ENCODE measurements around the gene CCL4L2.
"Not testable (repeated sequence)": the region's sequence is repeated elsewhere in the genome, so short reads cannot be mapped to it uniquely, and the experiment has no call there.

The CCL4L2 gene

GRCh38 chr17:36198831-36199465 lies 11.9 kb upstream of the CCL4L2 start:
- Histone ChIP-seq H3K36me3 (ENCODE audit: control insufficient read depth in 1 of 2, insufficient read depth in 2 of 2, low read length in 2 of 2) (no peaks in the 10 kb centered on the region), H3K9me3 (ENCODE audit: control insufficient read depth in 1 of 2, low read length in 2 of 2) (no peaks in the 10 kb centered on the region), H3K4me3 (ENCODE audit: low read depth in 1 of 2, low read length in 2 of 2) (no peak overlapping the region), H3K27ac (ENCODE audit: low read length) (no peak overlapping the region), H3K4me1 (ENCODE audit: control insufficient read depth in 1 of 2, insufficient read depth in 2 of 2, low read length in 2 of 2) (no peaks in the 10 kb centered on the region), H3K27me3 (ENCODE audit: low read depth, low read length) (no peaks in the 10 kb centered on the region)

GRCh38 chr17:36201102-36201501 lies 9.8 kb upstream of the CCL4L2 start:
- H3K36me3 ChIP-seq (ENCODE audit: control insufficient read depth in 1 of 2, insufficient read depth in 2 of 2, low read length in 2 of 2); H3K4me1 ChIP-seq (ENCODE audit: control insufficient read depth in 1 of 2, insufficient read depth in 2 of 2, low read length in 2 of 2); H3K27me3 ChIP-seq (ENCODE audit: low read depth, low read length); H3K27ac ChIP-seq (ENCODE audit: low read length); H3K9me3 ChIP-seq (ENCODE audit: control insufficient read depth in 1 of 2, low read length in 2 of 2); H3K4me3 ChIP-seq (ENCODE audit: low read depth in 1 of 2, low read length in 2 of 2): not testable (repeated sequence)

- H3K27ac ChIP-seq (ENCODE audit: low read length); H3K4me3 ChIP-seq (ENCODE audit: low read depth in 1 of 2, low read length in 2 of 2): not testable (repeated sequence)
Measured at GRCh38 chr17:36201506-36201905, 9.4 kb upstream of the CCL4L2 start.

GRCh38 chr17:36203335-36203734 lies 7.5 kb upstream of the CCL4L2 start:
- H3K27me3 ChIP-seq (ENCODE audit: low read depth, low read length): no peaks in the 10 kb centered on the region
- no peaks in the 10 kb centered on the region for H3K4me1 ChIP-seq (ENCODE audit: control insufficient read depth in 1 of 2, insufficient read depth in 2 of 2, low read length in 2 of 2)
- no peaks in the 10 kb centered on the region for H3K9me3 ChIP-seq (ENCODE audit: control insufficient read depth in 1 of 2, low read length in 2 of 2)
- no peak overlapping the region for H3K4me3 ChIP-seq (ENCODE audit: low read depth in 1 of 2, low read length in 2 of 2)
- H3K27ac ChIP-seq (ENCODE audit: low read length): no peak overlapping the region
- H3K36me3 ChIP-seq (ENCODE audit: control insufficient read depth in 1 of 2, insufficient read depth in 2 of 2, low read length in 2 of 2): no peaks in the 10 kb centered on the region

More at GRCh38 chr17:36201506-36201905, 9.4 kb upstream of the CCL4L2 start:
- H3K4me1 ChIP-seq (ENCODE audit: control insufficient read depth in 1 of 2, insufficient read depth in 2 of 2, low read length in 2 of 2); H3K36me3 ChIP-seq (ENCODE audit: control insufficient read depth in 1 of 2, insufficient read depth in 2 of 2, low read length in 2 of 2); H3K9me3 ChIP-seq (ENCODE audit: control insufficient read depth in 1 of 2, low read length in 2 of 2); H3K27me3 ChIP-seq (ENCODE audit: low read depth, low read length): not testable (repeated sequence)

GRCh38 chr17:36204724-36205500 lies 6.0 kb upstream of the CCL4L2 start:
- H3K36me3 ChIP-seq (ENCODE audit: control insufficient read depth in 1 of 2, insufficient read depth in 2 of 2, low read length in 2 of 2): no peaks in the 10 kb centered on the region
- H3K4me1 ChIP-seq (ENCODE audit: control insufficient read depth in 1 of 2, insufficient read depth in 2 of 2, low read length in 2 of 2): no peaks in the 10 kb centered on the region
- H3K9me3 ChIP-seq (ENCODE audit: control insufficient read depth in 1 of 2, low read length in 2 of 2): no peaks in the 10 kb centered on the region
- no peaks in the 10 kb centered on the region for H3K27me3 ChIP-seq (ENCODE audit: low read depth, low read length)
- H3K27ac ChIP-seq (ENCODE audit: low read length): no peak overlapping the region
- H3K4me3 ChIP-seq (ENCODE audit: low read depth in 1 of 2, low read length in 2 of 2): no peak overlapping the region

GRCh38 chr17:36205637-36206485 lies 5.0 kb upstream of the CCL4L2 start:
- Histone ChIP-seq H3K27me3 (ENCODE audit: low read depth, low read length) (no peaks in the 10 kb centered on the region), H3K9me3 (ENCODE audit: control insufficient read depth in 1 of 2, low read length in 2 of 2) (no peaks in the 10 kb centered on the region), H3K4me3 (ENCODE audit: low read depth in 1 of 2, low read length in 2 of 2) (no peak overlapping the region), H3K4me1 (ENCODE audit: control insufficient read depth in 1 of 2, insufficient read depth in 2 of 2, low read length in 2 of 2) (no peaks in the 10 kb centered on the region), H3K36me3 (ENCODE audit: control insufficient read depth in 1 of 2, insufficient read depth in 2 of 2, low read length in 2 of 2) (no peaks in the 10 kb centered on the region), H3K27ac (ENCODE audit: low read length) (no peak overlapping the region)

GRCh38 chr17:36206486-36206821 lies 4.4 kb upstream of the CCL4L2 start:
- H3K4me1 ChIP-seq (ENCODE audit: control insufficient read depth in 1 of 2, insufficient read depth in 2 of 2, low read length in 2 of 2); H3K4me3 ChIP-seq (ENCODE audit: low read depth in 1 of 2, low read length in 2 of 2); H3K27ac ChIP-seq (ENCODE audit: low read length); H3K9me3 ChIP-seq (ENCODE audit: control insufficient read depth in 1 of 2, low read length in 2 of 2); H3K36me3 ChIP-seq (ENCODE audit: control insufficient read depth in 1 of 2, insufficient read depth in 2 of 2, low read length in 2 of 2); H3K27me3 ChIP-seq (ENCODE audit: low read depth, low read length): not testable (repeated sequence)

GRCh38 chr17:36207383-36207782 lies 3.5 kb upstream of the CCL4L2 start:
- H3K27me3 ChIP-seq (ENCODE audit: low read depth, low read length); H3K36me3 ChIP-seq (ENCODE audit: control insufficient read depth in 1 of 2, insufficient read depth in 2 of 2, low read length in 2 of 2); H3K4me3 ChIP-seq (ENCODE audit: low read depth in 1 of 2, low read length in 2 of 2); H3K9me3 ChIP-seq (ENCODE audit: control insufficient read depth in 1 of 2, low read length in 2 of 2); H3K27ac ChIP-seq (ENCODE audit: low read length); H3K4me1 ChIP-seq (ENCODE audit: control insufficient read depth in 1 of 2, insufficient read depth in 2 of 2, low read length in 2 of 2): not testable (repeated sequence)

GRCh38 chr17:36209575-36209974 lies 1.3 kb upstream of the CCL4L2 start:
- H3K27me3 ChIP-seq (ENCODE audit: low read depth, low read length): no peaks in the 10 kb centered on the region
- H3K4me3 ChIP-seq (ENCODE audit: low read depth in 1 of 2, low read length in 2 of 2): no peak overlapping the region
- H3K27ac ChIP-seq (ENCODE audit: low read length): no peak overlapping the region

GRCh38 chr17:36211484-36212271 lies 815 bp downstream of the CCL4L2 start:
- not testable (repeated sequence) for H3K27ac ChIP-seq (ENCODE audit: low read length); H3K4me1 ChIP-seq (ENCODE audit: control insufficient read depth in 1 of 2, insufficient read depth in 2 of 2, low read length in 2 of 2); H3K9me3 ChIP-seq (ENCODE audit: control insufficient read depth in 1 of 2, low read length in 2 of 2); H3K4me3 ChIP-seq (ENCODE audit: low read depth in 1 of 2, low read length in 2 of 2); H3K36me3 ChIP-seq (ENCODE audit: control insufficient read depth in 1 of 2, insufficient read depth in 2 of 2, low read length in 2 of 2); H3K27me3 ChIP-seq (ENCODE audit: low read depth, low read length)

More at GRCh38 chr17:36209575-36209974, 1.3 kb upstream of the CCL4L2 start:
- Histone ChIP-seq H3K36me3 (ENCODE audit: control insufficient read depth in 1 of 2, insufficient read depth in 2 of 2, low read length in 2 of 2) (no peaks in the 10 kb centered on the region), H3K9me3 (ENCODE audit: control insufficient read depth in 1 of 2, low read length in 2 of 2) (no peaks in the 10 kb centered on the region), H3K4me1 (ENCODE audit: control insufficient read depth in 1 of 2, insufficient read depth in 2 of 2, low read length in 2 of 2) (no peaks in the 10 kb centered on the region)

- H3K36me3 ChIP-seq (ENCODE audit: control insufficient read depth in 1 of 2, insufficient read depth in 2 of 2, low read length in 2 of 2): no peaks in the 10 kb centered on the region
- H3K27me3 ChIP-seq (ENCODE audit: low read depth, low read length): no peaks in the 10 kb centered on the region
- H3K4me1 ChIP-seq (ENCODE audit: control insufficient read depth in 1 of 2, insufficient read depth in 2 of 2, low read length in 2 of 2): no peaks in the 10 kb centered on the region
- no peak overlapping the region for H3K27ac ChIP-seq (ENCODE audit: low read length)
- no peak overlapping the region for H3K4me3 ChIP-seq (ENCODE audit: low read depth in 1 of 2, low read length in 2 of 2)
- no peaks in the 10 kb centered on the region for H3K9me3 ChIP-seq (ENCODE audit: control insufficient read depth in 1 of 2, low read length in 2 of 2)
Measured at GRCh38 chr17:36212272-36212605, 1.4 kb downstream of the CCL4L2 start.
